Endometrial microvascular endothelial cells (primary cell): Measurements from ENCODE around the gene RAB27B. TPM values are rescaled to one million over a fixed set of nuclear protein-coding genes. Genes with fewer than 3 reads are reported as not detected.
"Not testable (repeated sequence)": the region's sequence is repeated elsewhere in the genome, so short reads cannot be mapped to it uniquely, and the experiment has no call there.

Experiments
- in situ Hi-C: cut with HindIII; loops from 2 replicates; pipeline ENCODE4 v1.10.0; 2017; ENCODE audit warnings: low sequenced_read_pairs, low pct_unique_long_range_greater_than_20kb; ENCODE audit errors: inconsistent ontology term
- total RNA-seq: library from RNA; depleted of rRNA; stranded (reverse); fragments of >200 nt; gene quantifications from one replicate; pipeline ENCODE4 v1.2.3, GENCODE V29; 2015; ENCODE audit errors: inconsistent ontology term

RAB27B gene, protein sequence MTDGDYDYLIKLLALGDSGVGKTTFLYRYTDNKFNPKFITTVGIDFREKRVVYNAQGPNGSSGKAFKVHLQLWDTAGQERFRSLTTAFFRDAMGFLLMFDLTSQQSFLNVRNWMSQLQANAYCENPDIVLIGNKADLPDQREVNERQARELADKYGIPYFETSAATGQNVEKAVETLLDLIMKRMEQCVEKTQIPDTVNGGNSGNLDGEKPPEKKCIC
- 0.37 TPM for total RNA-seq

DNA sequence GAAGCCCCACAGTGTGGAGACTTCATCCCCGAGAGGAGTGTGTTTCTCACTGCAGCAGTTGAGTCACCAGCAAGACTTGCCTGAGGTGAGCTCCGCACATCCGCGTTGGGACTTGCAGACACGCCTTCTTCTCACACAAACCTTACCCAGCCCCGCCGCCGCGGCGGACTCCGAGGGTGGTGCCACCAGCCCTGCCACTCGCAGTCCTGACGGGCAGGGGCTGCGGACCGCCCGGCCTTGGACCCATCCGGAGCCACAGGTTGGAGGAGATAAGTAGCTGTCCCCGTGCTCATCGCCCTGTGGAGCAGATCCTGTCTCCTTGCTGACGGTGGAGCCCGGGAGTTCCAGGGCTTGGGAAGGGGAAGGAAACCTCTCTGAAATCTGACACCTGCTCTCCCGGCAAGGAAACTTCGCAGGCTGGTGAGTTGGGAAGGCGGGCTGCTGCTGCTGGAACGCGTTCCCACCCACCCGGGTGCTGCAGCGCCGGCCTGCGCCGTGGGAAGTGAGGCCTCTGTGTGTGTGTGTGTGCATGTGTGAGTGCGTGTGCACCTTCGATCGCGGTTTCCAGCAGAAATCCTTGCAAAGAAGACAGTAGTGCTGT lies at the start of gene RAB27B:
Gene RAB27B (plus strand): TSS at position 197 of the 601 bp plus-strand sequence. CDS start 49,109 bp downstream, outside the sequence.
- in situ Hi-C loops, result no loop called here

DNA sequence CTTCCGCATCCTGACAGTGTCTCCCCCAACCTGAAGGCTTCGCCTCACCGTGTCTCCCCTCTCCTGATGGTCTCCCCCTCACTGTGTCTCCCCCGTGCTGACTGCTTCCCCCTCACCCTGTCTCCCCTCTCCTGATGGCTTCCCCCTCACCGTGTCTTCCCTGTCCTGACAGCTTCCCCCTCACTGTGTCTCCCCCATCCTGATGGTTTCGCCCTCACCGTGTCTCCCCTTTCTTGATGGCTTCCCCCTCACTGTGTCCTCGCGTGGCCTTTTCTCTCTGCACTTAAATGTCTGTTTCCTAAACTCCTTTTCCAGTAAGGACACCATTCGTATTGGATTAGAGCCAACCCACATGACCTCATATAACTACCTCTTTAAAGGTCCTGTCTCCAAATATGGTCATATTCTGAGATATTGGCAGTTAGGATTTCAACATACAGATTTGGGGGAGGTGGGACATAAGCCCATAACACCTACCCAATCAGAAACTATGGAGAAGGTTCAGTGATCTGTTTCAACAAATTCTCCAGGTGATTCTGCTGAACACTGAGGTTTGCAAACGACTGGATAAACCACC lies 47.9 kb upstream of the RAB27B start:
- in situ Hi-C loops, result no loop called here

DNA sequence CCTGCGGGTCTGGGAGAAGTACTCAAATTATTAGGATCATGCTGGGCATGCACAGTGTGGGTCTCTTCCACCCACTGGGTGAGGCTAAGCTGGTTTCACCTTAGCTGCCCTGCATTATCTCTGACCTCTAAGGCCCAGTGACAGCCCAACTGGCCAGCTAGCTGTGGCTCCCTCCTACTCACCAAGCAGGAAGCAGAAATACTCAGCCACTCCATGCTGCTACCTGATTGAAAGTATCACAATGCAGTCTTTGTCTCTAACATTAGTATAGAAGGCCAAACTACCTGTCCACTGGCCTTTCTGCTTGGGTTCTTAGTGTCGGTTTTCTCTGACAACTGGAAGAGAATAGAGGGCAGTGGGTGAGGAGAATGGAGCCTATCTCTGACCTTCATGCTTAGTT lies 47.3 kb upstream of the RAB27B start:
- in situ Hi-C loops, result no loop called here

DNA sequence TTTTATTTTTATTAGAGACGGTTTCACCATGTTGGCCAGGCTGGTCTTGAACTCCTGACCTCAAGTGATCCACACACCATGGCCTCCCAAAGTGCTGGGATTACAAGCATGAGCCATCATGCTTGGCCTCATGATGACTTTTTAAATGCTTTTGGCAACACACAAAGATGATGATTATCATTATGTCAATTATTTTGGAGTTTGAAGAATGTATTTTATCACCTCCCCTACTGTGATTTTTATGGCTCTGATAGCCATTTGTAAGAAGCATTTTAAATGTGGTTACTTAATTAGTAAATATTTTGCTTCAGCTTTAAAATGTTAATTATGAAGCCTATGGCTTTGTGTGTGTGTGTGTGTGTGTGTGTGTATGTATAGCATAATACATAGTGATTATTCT lies 45.1 kb upstream of the RAB27B start:
- in situ Hi-C loops, result no loop called here

DNA sequence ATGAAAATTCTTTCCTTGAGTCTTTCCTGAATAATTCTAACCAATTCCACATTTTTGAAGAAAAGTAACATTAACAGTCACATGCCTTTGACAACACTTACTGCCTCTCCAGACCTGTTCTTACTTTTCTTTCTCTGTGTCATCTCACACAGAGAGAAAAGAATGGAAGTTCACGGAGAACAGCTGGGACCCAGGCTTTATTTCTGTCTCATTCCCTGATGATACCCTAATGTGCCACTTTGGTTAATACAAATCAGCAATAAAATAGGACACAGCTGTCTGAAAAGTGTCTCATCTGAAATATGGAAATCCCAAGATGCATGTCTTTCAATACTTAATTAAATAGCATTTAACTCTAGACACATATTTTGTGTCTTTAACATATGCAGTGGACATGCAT lies 42.1 kb upstream of the RAB27B start:
- in situ Hi-C loops, result no loop called here

DNA sequence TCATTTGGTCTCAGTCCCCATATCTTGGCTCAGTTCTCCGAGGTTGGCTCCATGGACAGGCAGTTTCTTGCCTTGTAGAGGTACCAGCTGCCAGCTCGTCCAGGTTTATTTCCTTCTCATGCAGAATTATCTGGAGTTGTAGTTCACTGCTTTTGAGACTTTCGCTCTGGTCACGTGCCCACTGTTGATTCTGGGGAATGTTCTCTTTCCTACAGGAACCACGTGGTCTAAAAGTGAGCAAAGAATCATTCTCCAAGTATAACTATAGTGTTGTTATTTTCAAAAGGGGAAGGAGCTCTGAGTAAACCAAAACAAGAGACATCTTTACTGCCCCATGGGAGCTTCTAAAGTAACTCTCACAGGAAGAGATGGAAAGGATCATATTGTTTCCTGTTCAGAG lies 41.2 kb upstream of the RAB27B start:
- in situ Hi-C loops, result no loop called here

DNA sequence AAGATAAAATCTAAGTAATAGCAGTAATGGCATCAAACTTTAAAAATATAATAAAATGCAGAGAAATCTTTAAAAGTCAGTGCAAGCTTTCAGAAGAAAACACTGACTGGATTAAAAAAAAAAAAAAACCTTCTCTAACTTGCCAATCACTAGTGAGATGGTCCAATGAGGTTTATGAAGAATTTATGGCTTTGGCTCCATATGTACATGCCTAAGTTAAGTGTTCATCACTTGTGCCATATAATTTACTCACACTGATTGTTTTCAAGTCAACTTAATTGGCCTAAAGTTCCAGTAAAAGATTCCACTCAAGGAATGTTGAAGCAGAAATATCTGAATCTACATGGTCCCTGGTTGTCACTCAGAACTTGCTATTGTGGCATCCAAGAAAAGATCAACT lies 40.7 kb upstream of the RAB27B start:
- in situ Hi-C loops, result no loop called here

DNA sequence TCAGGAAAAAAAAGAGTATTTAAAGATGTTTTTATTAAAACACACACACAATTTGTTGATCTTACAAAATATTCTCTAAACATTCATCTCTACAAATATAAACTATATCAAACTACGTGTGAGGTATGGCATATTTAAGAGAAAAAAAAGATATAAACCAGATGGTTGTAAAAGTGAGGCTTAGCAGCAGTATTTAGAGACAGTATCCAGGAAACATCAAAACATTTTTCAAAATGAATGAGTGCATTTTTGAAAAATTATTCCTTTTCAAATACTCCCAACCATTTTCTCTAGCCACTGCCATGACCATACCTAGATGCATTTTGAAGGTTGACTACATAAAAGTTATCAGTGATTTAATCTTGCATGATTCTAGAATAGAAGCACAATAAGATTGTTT lies 38.2 kb upstream of the RAB27B start:
- in situ Hi-C loops, result no loop called here

DNA sequence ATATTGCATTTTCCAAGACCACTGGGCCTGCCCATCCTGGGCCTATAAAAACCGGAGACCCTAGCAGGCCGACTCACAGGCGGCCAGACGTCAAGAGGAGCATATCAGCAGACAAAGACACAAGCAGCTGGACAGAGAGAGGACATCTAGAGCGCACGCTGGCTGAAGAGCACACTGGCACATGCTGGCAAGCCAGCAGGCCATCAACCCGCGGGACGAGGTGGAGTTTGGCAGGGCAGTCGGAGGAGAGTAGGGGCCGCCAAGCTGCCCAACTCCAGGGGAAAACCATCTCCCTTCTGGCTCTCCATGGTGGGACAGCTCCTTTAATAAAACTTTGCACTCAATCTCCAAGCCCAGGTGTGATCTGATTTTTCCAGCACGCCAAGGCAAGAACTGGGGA lies 36.6 kb upstream of the RAB27B start:
- in situ Hi-C loops, result no loop called here

DNA sequence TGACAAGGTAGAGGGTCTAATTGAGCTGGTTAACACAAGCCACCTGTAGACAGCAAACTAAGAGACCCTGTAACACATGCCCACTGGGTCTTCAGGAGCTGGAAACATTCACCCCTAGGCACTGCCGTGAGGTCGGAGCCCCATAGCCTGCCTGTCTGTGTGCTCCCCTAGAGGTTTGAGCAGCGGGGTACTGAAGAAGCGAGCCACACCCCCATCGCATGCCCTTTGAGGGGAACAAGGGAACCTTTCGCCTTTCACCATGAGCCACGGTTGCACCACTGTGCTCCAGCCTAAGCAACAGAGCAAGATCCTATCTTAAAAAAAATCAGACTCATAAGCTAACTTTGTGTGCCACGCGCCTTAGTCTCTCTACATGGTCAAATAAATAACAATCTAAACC lies 36.2 kb upstream of the RAB27B start:
- in situ Hi-C loops, result no loop called here

DNA sequence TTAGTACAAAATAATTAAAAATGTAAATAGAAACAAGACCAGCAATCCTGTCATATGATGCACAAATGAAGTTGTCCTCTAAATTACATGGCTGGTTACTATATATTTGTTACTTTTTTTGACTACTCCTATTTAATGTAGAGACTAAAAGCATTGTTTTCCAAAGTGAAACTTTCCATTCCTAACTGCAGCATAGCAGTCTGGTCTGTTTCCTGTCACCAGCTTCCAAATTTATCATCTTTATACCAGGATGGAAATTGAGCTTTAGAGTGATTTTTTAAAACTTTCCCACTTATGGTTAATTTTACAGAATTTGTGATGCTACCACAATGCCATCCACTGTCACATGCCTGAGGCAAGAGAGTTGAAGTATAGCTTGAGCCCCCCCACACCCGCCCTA lies 33.5 kb upstream of the RAB27B start:
- in situ Hi-C loops, result no loop called here

DNA sequence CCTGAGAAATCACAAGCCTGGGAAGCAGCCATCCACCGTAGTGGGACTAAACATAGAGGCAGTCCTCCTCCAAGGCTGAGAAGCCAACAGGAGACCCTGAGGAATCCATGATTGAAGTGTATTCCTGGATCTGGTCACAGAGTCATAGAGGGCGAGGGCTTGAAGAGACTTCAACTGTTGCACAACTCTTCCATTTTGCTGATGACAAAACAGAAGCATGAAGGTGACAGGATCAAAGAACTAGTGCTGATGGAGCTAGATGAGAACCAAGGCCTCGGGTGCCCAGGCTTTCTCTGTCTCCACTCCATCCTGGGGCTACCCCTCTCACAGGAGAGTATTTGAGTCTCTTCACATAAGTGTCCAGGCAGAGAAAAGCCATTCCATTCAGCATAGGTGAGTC lies 30.1 kb upstream of the RAB27B start:
- in situ Hi-C loops, result no loop called here

DNA sequence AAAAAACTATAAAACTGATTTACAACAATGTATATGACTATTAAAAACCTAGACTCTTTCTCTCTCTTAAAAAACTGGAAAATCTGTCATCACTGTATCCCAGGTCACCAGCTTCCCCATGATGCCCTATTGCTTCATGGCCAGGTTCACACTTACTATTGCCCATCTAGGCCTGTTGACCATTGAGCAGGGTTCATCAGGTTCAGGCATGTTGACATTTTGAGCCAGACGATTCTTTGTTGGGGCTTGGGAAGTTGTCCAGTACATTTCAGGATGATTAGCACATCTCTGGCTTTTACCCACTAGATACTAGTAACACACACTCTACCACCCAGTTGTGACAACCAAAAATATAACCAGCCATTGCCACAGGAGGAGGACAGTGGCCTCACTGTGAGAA lies 26.9 kb upstream of the RAB27B start:
- in situ Hi-C loops, result no loop called here

DNA sequence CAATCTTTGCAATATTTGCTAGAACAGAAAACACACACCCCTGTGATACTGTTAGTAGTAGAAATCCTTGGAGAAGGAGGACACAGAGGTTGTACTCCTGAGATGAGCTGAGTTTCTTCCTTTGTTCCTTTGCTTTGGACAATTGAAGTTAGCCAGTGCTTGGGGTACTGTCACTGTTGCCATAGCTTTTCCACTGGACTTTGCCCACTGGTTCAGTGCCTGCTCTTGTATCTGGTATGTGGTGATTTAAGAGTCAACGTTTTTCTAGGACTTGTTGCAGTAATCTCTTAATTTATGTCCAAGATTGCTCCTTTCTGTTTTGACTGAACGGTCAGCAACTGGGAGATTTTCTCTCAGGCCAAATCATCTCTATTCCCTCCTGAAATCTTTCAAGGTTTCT lies 26.1 kb upstream of the RAB27B start:
- in situ Hi-C loops, result no loop called here

DNA sequence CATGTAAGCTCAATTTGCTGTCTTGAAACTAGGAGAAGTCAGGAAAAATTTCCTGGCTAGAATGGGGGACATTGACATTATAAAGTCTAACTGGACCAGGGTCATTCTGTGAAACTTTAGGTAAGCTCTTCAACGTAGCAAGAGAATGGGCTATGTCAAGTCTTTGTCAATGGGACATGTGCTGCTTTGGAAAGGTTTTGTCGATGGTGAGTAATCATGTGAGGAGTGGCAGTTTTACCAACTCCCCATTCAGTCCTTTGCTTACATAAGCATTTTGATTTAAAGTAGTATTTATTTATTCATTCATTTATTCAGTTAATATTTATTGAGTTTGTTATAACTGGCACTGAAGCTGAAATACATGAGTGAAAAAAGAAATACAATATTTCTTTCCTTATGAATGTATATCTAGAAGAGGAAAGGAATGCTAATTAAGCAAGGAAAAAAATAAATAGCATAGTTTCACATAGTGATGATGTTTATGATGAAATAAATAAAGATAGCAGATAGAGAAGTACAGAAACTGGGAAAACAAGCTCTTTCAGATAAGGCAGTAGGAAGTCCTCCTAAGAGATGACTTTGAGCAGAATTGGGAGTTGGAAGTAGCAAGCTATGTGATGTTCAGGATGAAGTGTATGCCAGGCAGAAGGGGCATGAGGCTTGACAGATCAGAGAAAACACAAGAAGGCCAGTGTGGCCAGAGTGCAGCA lies 25.4 kb upstream of the RAB27B start:
- in situ Hi-C loops, result no loop called here

DNA sequence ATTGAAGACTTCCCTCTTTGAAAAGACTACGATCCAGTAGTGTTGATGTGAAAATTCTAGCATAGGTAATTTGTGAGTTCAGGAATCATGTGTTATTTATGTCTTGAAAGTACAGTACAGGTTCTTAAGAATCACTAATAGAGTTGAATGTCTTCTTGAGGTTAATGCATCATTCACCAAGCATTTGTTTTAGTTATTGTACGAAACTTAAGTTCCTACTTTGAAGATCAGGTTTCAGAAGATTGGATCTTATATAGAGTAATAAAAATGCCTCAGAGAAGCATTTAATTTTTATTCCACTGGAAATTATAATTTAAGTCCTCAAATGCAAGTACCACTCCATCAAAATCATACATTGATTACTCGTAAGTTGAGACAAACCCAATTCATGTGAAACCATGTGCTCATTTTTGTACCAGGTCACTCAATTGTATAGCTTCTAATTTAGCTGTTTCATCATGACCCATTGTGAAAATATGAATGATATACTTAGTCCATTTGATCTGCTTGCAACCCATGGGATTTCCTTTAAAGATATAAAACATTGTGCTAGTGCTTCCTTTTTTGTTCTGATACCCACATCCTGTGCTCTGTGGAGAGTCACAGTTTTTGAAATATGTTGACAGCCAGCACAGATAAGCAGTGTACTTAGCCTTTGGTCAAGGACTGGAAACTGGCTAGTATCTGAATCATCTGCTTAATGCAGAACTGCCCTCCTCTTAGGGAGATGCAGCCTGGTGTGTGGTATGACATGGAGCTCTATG lies 22.5 kb upstream of the RAB27B start:
- in situ Hi-C loops, result no loop called here

DNA sequence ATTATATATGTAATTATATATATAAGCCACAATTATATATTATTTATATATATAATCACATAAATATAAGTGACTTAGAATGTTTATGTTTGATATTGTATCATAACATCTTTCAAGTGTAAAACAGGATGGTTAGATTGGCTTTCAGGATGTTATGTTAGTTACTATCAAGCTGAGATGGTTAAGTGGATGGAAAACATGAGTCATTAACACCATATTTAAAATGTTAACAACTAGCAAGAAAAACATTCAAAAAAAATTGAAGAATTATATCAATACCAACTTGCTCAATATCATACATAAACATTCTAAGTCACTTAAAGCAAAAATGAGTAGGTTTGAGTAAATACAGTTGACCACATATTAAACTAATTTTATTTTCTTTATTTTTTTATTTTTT lies 21.8 kb upstream of the RAB27B start:
- in situ Hi-C loops, result no loop called here

DNA sequence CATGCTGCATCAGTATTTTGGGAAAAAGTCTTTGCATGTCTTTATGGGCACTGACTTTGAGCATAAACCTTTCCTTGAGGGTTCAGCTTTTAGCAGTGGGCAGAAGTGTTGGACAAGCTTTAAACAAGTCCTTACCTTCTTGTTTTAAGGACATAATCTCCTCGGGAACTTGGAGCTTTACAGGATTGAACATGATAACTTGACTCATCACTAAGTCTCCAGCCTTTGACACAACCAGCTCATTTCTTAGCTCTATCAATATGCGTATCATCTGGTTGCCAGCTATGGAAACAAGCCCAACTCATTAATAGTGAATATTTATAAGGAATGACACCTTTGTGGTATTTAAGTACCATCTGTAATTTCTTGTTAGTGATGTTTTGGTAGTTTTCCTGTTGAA lies 21.0 kb upstream of the RAB27B start:
- in situ Hi-C loops, result no loop called here

DNA sequence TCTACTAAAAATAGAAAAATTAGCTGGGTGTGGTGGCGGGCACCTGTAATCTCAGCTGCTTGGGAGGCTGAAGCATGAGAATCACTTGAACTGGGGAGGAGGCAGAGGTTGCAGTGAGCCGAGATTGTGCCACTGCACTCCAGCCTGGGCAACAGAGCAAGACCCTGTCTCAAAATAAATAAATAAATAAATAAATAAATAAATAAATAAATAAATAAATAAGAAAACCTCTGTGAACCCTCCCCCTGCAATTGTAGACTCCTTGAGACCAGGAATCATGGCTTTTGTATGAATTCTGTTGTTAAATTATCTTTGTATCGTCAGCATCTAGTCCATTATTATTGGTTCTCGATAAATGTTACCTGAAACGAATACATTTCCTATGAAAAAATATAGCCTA lies 17.6 kb upstream of the RAB27B start:
- in situ Hi-C loops, result not testable (repeated sequence)
